ENCODE data around the gene TMCC3. TPM values are rescaled to one million over a fixed set of nuclear protein-coding genes. Genes with fewer than 3 reads are reported as not detected.

The TMCC3 gene
- total RNA-seq, 1 donor, result 0.36 TPM

- no peaks in the 10 kb centered on the region for H4K20me1 ChIP-seq (ENCODE audit: insufficient read depth, low read length)
- no peaks in the 10 kb centered on the region for H3K36me3 ChIP-seq (ENCODE audit: insufficient read depth, low read length)
- no peak for TF ChIP-seq CTCF (IDR thresholded peaks at IDR 0.05; ENCODE audit: extremely low read depth, low read depth, low read length)
- H3K4me1 ChIP-seq (ENCODE audit: insufficient read depth, low read length), result no peaks in the 10 kb centered on the region
- H2AFZ ChIP-seq (ENCODE audit: low read length), result no peak overlapping the region
- DNase-seq (ENCODE audit: insufficient read length, low spot score, missing footprints), result no peak
- no peak overlapping the region for H3K27ac ChIP-seq (ENCODE audit: low read depth, low read length)
- no peaks in the 10 kb centered on the region for H3K9me3 ChIP-seq (ENCODE audit: low read depth, low read length)
- H3K27me3 ChIP-seq (ENCODE audit: insufficient read depth, low read length), result peaks cover 17% of the 10 kb centered on the region
- no peak overlapping the region for H3K4me2 ChIP-seq (ENCODE audit: insufficient read depth, low read length)
- no peaks in the 10 kb centered on the region for H3K79me2 ChIP-seq (ENCODE audit: insufficient read depth, low read length)
- H3K4me3 ChIP-seq (ENCODE audit: insufficient read depth, low read length), result no peak overlapping the region
These were observed 67.8 kb downstream of the TMCC3 start for GRCh38 chr12:94582591-94582990.

- no peak overlapping the region for H3K27ac ChIP-seq (ENCODE audit: low read depth, low read length)
- no peaks in the 10 kb centered on the region for H3K79me2 ChIP-seq (ENCODE audit: insufficient read depth, low read length)
- peaks cover 7% of the 10 kb centered on the region for H3K4me1 ChIP-seq (ENCODE audit: insufficient read depth, low read length)
- H4K20me1 ChIP-seq (ENCODE audit: insufficient read depth, low read length), result no peaks in the 10 kb centered on the region
- H3K36me3 ChIP-seq (ENCODE audit: insufficient read depth, low read length), result no peaks in the 10 kb centered on the region
- peaks cover 8% of the 10 kb centered on the region for H3K27me3 ChIP-seq (ENCODE audit: insufficient read depth, low read length)
- no peak overlapping the region for H3K4me2 ChIP-seq (ENCODE audit: insufficient read depth, low read length)
- no peak overlapping the region for H3K4me3 ChIP-seq (ENCODE audit: insufficient read depth, low read length)
- H3K9me3 ChIP-seq (ENCODE audit: low read depth, low read length), result no peaks in the 10 kb centered on the region
- DNase-seq (ENCODE audit: insufficient read length, low spot score, missing footprints), result no peak
- TF ChIP-seq CTCF (IDR thresholded peaks at IDR 0.05; ENCODE audit: extremely low read depth, low read depth, low read length), result no peak
- no peak overlapping the region for H2AFZ ChIP-seq (ENCODE audit: low read length)
These were observed 74.5 kb downstream of the TMCC3 start for GRCh38 chr12:94575645-94576403.

DNA sequence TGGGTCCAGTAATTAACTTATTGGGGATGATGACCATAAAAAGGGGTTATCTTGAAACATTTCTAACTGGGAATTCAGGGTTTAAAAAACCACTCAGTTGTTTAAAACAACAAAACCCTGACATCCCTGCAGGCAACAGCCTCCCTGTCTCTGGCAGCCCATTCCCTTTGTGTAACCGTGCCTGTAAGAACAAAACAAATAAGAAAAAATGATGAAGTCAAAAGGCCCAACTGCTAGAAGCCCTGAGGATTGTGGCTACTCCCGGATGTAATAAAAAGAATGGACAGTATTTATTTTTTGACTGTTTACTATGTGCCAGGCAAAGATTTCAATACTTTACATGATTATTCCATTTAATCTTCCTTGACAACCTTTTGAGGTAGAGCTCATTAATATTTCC lies 75.3 kb downstream of the TMCC3 start:
- Histone ChIP-seq H3K4me1 (ENCODE audit: insufficient read depth, low read length) (peaks cover 10% of the 10 kb centered on the region), H3K4me3 (ENCODE audit: insufficient read depth, low read length) (no peak overlapping the region), H3K27ac (ENCODE audit: low read depth, low read length) (no peak overlapping the region), H3K36me3 (ENCODE audit: insufficient read depth, low read length) (no peaks in the 10 kb centered on the region), H4K20me1 (ENCODE audit: insufficient read depth, low read length) (no peaks in the 10 kb centered on the region), H3K79me2 (ENCODE audit: insufficient read depth, low read length) (no peaks in the 10 kb centered on the region), H3K27me3 (ENCODE audit: insufficient read depth, low read length) (peaks cover 8% of the 10 kb centered on the region), H3K4me2 (ENCODE audit: insufficient read depth, low read length) (no peak overlapping the region), H2AFZ (ENCODE audit: low read length) (no peak overlapping the region), H3K9me3 (ENCODE audit: low read depth, low read length) (no peaks in the 10 kb centered on the region)
- DNase-seq (ENCODE audit: insufficient read length, low spot score, missing footprints), result no peak
- TF ChIP-seq CTCF (IDR thresholded peaks at IDR 0.05; ENCODE audit: extremely low read depth, low read depth, low read length), result no peak

DNA sequence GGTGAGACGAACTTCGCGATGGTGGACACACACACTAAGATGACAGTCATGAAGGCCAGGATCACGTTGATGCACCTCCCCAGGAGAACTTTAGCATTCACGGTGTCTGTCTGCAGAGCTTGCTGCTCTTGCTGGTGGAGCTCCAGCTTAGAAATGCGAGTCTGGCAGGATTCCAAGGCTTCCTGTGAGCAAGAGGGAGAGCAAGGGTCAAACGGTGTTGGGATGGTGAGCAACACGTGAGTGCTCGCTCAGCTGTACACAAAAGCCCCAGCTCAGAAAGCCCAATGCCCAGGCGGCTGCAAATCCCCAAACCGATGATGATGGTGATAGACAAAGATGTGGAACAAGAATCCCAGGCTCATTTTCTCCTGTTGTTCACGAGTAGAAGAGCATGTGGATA lies 78.8 kb downstream of the TMCC3 start:
- DNase-seq (ENCODE audit: insufficient read length, low spot score, missing footprints), result no peak
- Histone ChIP-seq H2AFZ (ENCODE audit: low read length) (no peak overlapping the region), H3K4me2 (ENCODE audit: insufficient read depth, low read length) (no peak overlapping the region), H3K9me3 (ENCODE audit: low read depth, low read length) (no peaks in the 10 kb centered on the region), H3K4me1 (ENCODE audit: insufficient read depth, low read length) (peaks cover 10% of the 10 kb centered on the region), H3K27me3 (ENCODE audit: insufficient read depth, low read length) (peaks cover 31% of the 10 kb centered on the region), H3K36me3 (ENCODE audit: insufficient read depth, low read length) (no peaks in the 10 kb centered on the region), H3K79me2 (ENCODE audit: insufficient read depth, low read length) (no peaks in the 10 kb centered on the region), H3K4me3 (ENCODE audit: insufficient read depth, low read length) (no peak overlapping the region), H3K27ac (ENCODE audit: low read depth, low read length) (no peak overlapping the region), H4K20me1 (ENCODE audit: insufficient read depth, low read length) (no peaks in the 10 kb centered on the region)
- TF ChIP-seq CTCF (IDR thresholded peaks at IDR 0.05; ENCODE audit: extremely low read depth, low read depth, low read length), result no peak

All from osteoblast (primary cell).